Gastrocnemius medialis (tissue), 4 donors: ENCODE measurements around the gene APBB2. TPM values are rescaled to one million over a fixed set of nuclear protein-coding genes. Genes with fewer than 3 reads are reported as not detected.

Source experiments
- ATAC-seq, 2 donors: fragments of 150-250 bp; one replicate each; pipeline ENCODE4 v1.9.1; 2016
- DNase-seq, 2 donors: peaks; one replicate each; pipeline ENCODE4 v3.0.0-alpha.2; 2019
- H3K27ac ChIP-seq, 4 donors: fragments of 200-600 bp; sonication (generic); 1 replicate in 1 of 4; 2 replicates in 3 of 4; pipeline ENCODE4 v1.5.1; 2016 to 2018; ENCODE audit warnings: mild to moderate bottlenecking in 2 of 4, moderate library complexity in 1 of 4
- H3K27me3 ChIP-seq, 3 donors: fragments of 200-600 bp; sonication (generic) in 2 of 3; 1 replicate in 1 of 3; 2 replicates in 2 of 3; pipeline versions ENCODE4 v1.5.1 to v1.6.0; 2016 to 2019; ENCODE audit warnings: mild to moderate bottlenecking in 1 of 3, moderate library complexity in 1 of 3
- H3K36me3 ChIP-seq, 2 donors: fragments of 200-600 bp; sonication (generic) in 1 of 2; one replicate each; pipeline ENCODE4 v1.5.1; 2017 to 2018
- H3K4me1 ChIP-seq, 2 donors: fragments of 200-600 bp; sonication (generic) in 1 of 2; one replicate each; pipeline ENCODE4 v1.5.1; 2016 to 2017; ENCODE audit warnings: mild to moderate bottlenecking in 2 of 2
- H3K4me3 ChIP-seq, 4 donors: fragments of 200-600 bp; sonication (generic) in 3 of 4; 1 replicate in 1 of 4; 2 replicates in 3 of 4; pipeline ENCODE4 v1.5.1; 2016 to 2019; ENCODE audit warnings: mild to moderate bottlenecking in 2 of 4
- H3K9me3 ChIP-seq, 3 donors: fragments of 200-600 bp; sonication (generic) in 2 of 3; 1 replicate in 1 of 3; 2 replicates in 2 of 3; pipeline ENCODE4 v1.5.1; 2016 to 2019
- CTCF ChIP-seq, 5 experiments: fragments of 450-650 bp in 3 of 5; fragments of 200-600 bp in 2 of 5; sonication (generic) in 2 of 5; IDR thresholded peaks in 4 of 5; conservative IDR thresholded peaks in 1 of 5; 1 replicate in 4 of 5; 2 replicates in 1 of 5; pipeline ENCODE4 v1.5.1; 2016 to 2019; ENCODE audit warnings: antibody characterized with exemption in 5 of 5, mild to moderate bottlenecking in 3 of 5, moderate library complexity in 3 of 5
- POLR2A ChIP-seq, 2 donors: fragments of 450-650 bp; IDR thresholded peaks; one replicate each; pipeline ENCODE4 v1.6.1; 2017; ENCODE audit warnings: antibody characterized with exemption in 2 of 2, mild to moderate bottlenecking in 2 of 2, moderate library complexity in 2 of 2
- in situ Hi-C, 4 donors: fragments of 200-750 bp; cut with MboI; loops; one replicate each; pipeline versions ENCODE4 v1.15.0 to v1.8.0; 2017; ENCODE audit warnings: low sequenced_read_pairs in 4 of 4
- intact Hi-C: fragments of 100-400 bp; cut with DNase I; formaldehyde crosslinking; loops from one replicate; pipeline ENCODE4 v1.15.1; 2023; ENCODE audit warnings: low total_unique reads
- total RNA-seq, 4 donors: library from RNA; depleted of rRNA; stranded (reverse); fragments of >200 nt; gene quantifications; one replicate each; pipeline versions ENCODE4 v1.1.0 to v1.2.3, GENCODE V29; 2016

Gene APBB2
- total RNA-seq, 4 donors from 2014 or later = 14.3 to 20.5 (median 14.5) TPM

- Histone ChIP-seq H3K27me3 (no peaks in the 10 kb centered on the region), H3K27ac (peak overlapping the region in 1 of 4 donors; percentile 0), H3K4me1 (peaks cover 37 to 38% of the 10 kb centered on the region in 2 donors), H3K9me3 (no peaks in the 10 kb centered on the region), H3K4me3 (no peak overlapping the region), H3K36me3 (no peaks in the 10 kb centered on the region)
- ATAC-seq (peak in 1 of 2 donors; percentile 45), DNase-seq (peak in 1 of 2 donors; percentile 22)
- intact Hi-C loops (no loop called here), in situ Hi-C loops (no loop called here)
- TF ChIP-seq POLR2A (IDR thresholded peaks at IDR 0.05) (no peak), CTCF (IDR thresholded peaks at IDR 0.05 in 4 of 5, conservative IDR thresholded peaks at IDR 0.05 in 1 of 5) (no peak)
Measured at GRCh38 chr4:41207291-41207831, 7.0 kb downstream of the APBB2 start.

- in situ Hi-C loops = no loop called here
- Histone ChIP-seq H3K4me3 (no peak overlapping the region), H3K27me3 (no peaks in the 10 kb centered on the region), H3K4me1 (peaks cover 34 to 44% of the 10 kb centered on the region in 2 donors), H3K27ac (peak overlapping the region in 2 of 4 donors; percentile 30 to 37), H3K9me3 (no peaks in the 10 kb centered on the region), H3K36me3 (no peaks in the 10 kb centered on the region)
- intact Hi-C loops = no loop called here
- ATAC-seq (no peak), DNase-seq (no peak)
- no peak for TF ChIP-seq CTCF (IDR thresholded peaks at IDR 0.05 in 4 of 5, conservative IDR thresholded peaks at IDR 0.05 in 1 of 5)
- no peak for TF ChIP-seq POLR2A (IDR thresholded peaks at IDR 0.05)
Measured at GRCh38 chr4:41205854-41206460, 8.4 kb downstream of the APBB2 start.

- ATAC-seq = no peak
- no peak overlapping the region for H3K4me3 ChIP-seq
- intact Hi-C loops (no loop called here), in situ Hi-C loops (no loop called here)
- H3K9me3 ChIP-seq = no peaks in the 10 kb centered on the region
- TF ChIP-seq CTCF (IDR thresholded peaks at IDR 0.05 in 4 of 5, conservative IDR thresholded peaks at IDR 0.05 in 1 of 5) (no peak), POLR2A (IDR thresholded peaks at IDR 0.05) (no peak)
- H3K27ac ChIP-seq = peak overlapping the region; percentile 14 to 43 (median 34)
- no peak for DNase-seq
- no peaks in the 10 kb centered on the region for H3K27me3 ChIP-seq
- H3K4me1 ChIP-seq = peaks cover 37 to 48% of the 10 kb centered on the region in 2 donors
- no peaks in the 10 kb centered on the region for H3K36me3 ChIP-seq
Measured at GRCh38 chr4:41205130-41205529, 9.2 kb downstream of the APBB2 start.

GRCh38 chr4:41204400-41204978 is 9.9 kb downstream of the APBB2 start:
- H3K27me3 ChIP-seq = no peaks in the 10 kb centered on the region
- H3K4me1 ChIP-seq = peaks cover 37 to 47% of the 10 kb centered on the region in 2 donors
- H3K9me3 ChIP-seq = no peaks in the 10 kb centered on the region
- intact Hi-C loops = no loop called here
- peak overlapping the region; percentile 14 to 43 (median 34) for H3K27ac ChIP-seq
- in situ Hi-C loops = no loop called here
- ATAC-seq (peak in 1 of 2 donors; percentile 37), DNase-seq (peak in 1 of 2 donors; percentile 37)
- TF ChIP-seq POLR2A (IDR thresholded peaks at IDR 0.05) (no peak), CTCF (IDR thresholded peaks at IDR 0.05 in 4 of 5, conservative IDR thresholded peaks at IDR 0.05 in 1 of 5) (no peak)
- no peak overlapping the region for H3K4me3 ChIP-seq
- no peaks in the 10 kb centered on the region for H3K36me3 ChIP-seq
